Osteocyte (in vitro differentiated cells): ENCODE data around the gene GDF7. TPM values are rescaled to one million over a fixed set of nuclear protein-coding genes. Genes with fewer than 3 reads are reported as not detected.

Experiments used
- DNase-seq: peaks from one replicate; pipeline ENCODE4 v3.0.0; 2021; ENCODE audit warnings: mixed read lengths; ENCODE audit not compliant: unreplicated experiment; ENCODE audit errors: extremely low spot score
- H3K27ac Mint-ChIP-seq: one replicate; pipeline ENCODE4 v1.8.0; 2021; ENCODE audit warnings: mild to moderate bottlenecking, mixed read lengths; ENCODE audit not compliant: unreplicated experiment
- H3K27me3 Mint-ChIP-seq: one replicate; pipeline ENCODE4 v1.8.0; 2021; ENCODE audit warnings: mixed read lengths; ENCODE audit not compliant: unreplicated experiment
- H3K36me3 Mint-ChIP-seq: one replicate; pipeline ENCODE4 v1.8.0; 2021; ENCODE audit warnings: mixed read lengths; ENCODE audit not compliant: unreplicated experiment
- H3K4me1 Mint-ChIP-seq: one replicate; pipeline ENCODE4 v1.8.0; 2021; ENCODE audit warnings: mixed read lengths; ENCODE audit not compliant: unreplicated experiment
- H3K4me3 Mint-ChIP-seq: one replicate; pipeline ENCODE4 v1.8.0; 2021; ENCODE audit warnings: mild to moderate bottlenecking, moderate library complexity, mixed read lengths; ENCODE audit not compliant: unreplicated experiment
- H3K9me3 Mint-ChIP-seq: one replicate; pipeline ENCODE4 v1.8.0; 2021; ENCODE audit warnings: mixed read lengths; ENCODE audit not compliant: unreplicated experiment
- total RNA-seq: library from RNA; stranded (reverse); gene quantifications from 2 replicates; pipeline ENCODE4 v1.2.1, GENCODE V29; 2021
- TF ChIP-seq, protein P1 (sequence below): fragments of 200-600 bp; sonication (generic); IDR thresholded peaks from 2 replicates; pipeline ENCODE4 v1.5.0; 2021; ENCODE audit warnings: antibody characterized with exemption, mild to moderate bottlenecking, moderate library complexity

Gene GDF7
- total RNA-seq, 1 donor from 2014 or later: 10.1 TPM

DNA sequence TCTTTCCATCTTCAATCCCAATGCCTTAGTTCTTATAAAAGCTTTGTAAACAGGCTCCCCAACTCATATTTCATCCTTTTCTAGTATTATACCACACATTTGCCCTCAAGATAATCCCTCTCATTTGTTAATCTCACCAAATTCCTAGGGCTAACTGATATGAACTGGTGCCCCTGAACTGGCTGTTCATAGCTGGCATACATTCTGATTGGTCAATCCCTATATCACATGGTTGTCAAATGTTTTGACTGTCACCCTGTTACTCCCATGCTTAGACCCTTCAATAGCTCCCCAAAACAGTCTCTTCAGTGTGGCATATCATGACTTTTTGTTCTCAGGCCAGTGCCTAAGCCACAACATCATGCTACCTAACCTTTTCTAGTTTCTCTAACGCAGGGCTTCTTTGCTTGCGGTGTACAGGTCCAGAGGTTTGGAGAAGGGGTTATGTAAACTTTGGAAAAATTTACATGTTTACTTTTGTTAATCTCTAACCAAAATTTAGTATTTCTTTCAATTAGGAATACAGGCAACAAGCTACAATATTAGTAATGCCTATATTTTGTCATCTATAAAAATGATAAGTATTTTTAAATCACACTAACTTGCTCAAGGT lies 30.5 kb downstream of the GDF7 start:
- Mint-ChIP-seq H3K4me3 (no peak overlapping the region), H3K27ac (peak overlapping the region; percentile 93)
- DNase-seq: no peak

GRCh38 chr2:20698916-20699613 lies 32.1 kb downstream of the GDF7 start:
- H3K4me3 Mint-ChIP-seq: peak overlapping the region; percentile 60
- H3K4me1 Mint-ChIP-seq: peaks cover 53% of the 10 kb centered on the region
- peak overlapping the region; percentile 93 for H3K27ac Mint-ChIP-seq
- no peak for DNase-seq
- H3K9me3 Mint-ChIP-seq: no peaks in the 10 kb centered on the region
- H3K36me3 Mint-ChIP-seq: peaks cover 8% of the 10 kb centered on the region
- TF ChIP-seq, protein P1, sequence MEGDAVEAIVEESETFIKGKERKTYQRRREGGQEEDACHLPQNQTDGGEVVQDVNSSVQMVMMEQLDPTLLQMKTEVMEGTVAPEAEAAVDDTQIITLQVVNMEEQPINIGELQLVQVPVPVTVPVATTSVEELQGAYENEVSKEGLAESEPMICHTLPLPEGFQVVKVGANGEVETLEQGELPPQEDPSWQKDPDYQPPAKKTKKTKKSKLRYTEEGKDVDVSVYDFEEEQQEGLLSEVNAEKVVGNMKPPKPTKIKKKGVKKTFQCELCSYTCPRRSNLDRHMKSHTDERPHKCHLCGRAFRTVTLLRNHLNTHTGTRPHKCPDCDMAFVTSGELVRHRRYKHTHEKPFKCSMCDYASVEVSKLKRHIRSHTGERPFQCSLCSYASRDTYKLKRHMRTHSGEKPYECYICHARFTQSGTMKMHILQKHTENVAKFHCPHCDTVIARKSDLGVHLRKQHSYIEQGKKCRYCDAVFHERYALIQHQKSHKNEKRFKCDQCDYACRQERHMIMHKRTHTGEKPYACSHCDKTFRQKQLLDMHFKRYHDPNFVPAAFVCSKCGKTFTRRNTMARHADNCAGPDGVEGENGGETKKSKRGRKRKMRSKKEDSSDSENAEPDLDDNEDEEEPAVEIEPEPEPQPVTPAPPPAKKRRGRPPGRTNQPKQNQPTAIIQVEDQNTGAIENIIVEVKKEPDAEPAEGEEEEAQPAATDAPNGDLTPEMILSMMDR: no peak
- no peaks in the 10 kb centered on the region for H3K27me3 Mint-ChIP-seq

More for the DNA sequence above, 30.5 kb downstream of the GDF7 start:
- Mint-ChIP-seq H3K4me1 (peaks cover 42% of the 10 kb centered on the region), H3K27me3 (no peaks in the 10 kb centered on the region), H3K9me3 (no peaks in the 10 kb centered on the region), H3K36me3 (peaks cover 12% of the 10 kb centered on the region)
- TF ChIP-seq, protein P1: no peak

DNA sequence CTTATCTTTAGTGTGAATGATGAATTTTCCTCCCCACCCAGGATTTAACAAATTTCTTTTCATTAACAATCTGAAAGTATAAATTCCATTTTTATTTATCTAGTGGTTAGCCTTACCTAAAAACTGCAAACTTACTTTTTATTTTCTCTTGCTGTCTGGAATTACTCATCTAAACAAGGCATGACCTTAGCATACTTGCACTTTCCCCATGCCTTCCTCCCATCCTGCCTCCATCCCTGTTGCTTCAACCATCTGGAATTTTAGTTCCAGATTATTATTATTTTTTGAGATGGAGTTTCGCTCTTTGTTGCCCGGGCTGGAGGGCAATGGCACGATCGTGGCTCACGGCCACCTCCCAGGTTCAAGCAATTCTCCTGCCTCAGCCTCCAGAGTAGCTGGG lies 35.6 kb downstream of the GDF7 start:
- H3K9me3 Mint-ChIP-seq: no peaks in the 10 kb centered on the region
- peaks cover 53% of the 10 kb centered on the region for H3K4me1 Mint-ChIP-seq
- TF ChIP-seq, protein P1: no peak
- H3K27ac Mint-ChIP-seq: peak overlapping the region; percentile 72
- peaks cover 6% of the 10 kb centered on the region for H3K36me3 Mint-ChIP-seq
- H3K4me3 Mint-ChIP-seq: no peak overlapping the region
- DNase-seq: no peak
- H3K27me3 Mint-ChIP-seq: no peaks in the 10 kb centered on the region

DNA sequence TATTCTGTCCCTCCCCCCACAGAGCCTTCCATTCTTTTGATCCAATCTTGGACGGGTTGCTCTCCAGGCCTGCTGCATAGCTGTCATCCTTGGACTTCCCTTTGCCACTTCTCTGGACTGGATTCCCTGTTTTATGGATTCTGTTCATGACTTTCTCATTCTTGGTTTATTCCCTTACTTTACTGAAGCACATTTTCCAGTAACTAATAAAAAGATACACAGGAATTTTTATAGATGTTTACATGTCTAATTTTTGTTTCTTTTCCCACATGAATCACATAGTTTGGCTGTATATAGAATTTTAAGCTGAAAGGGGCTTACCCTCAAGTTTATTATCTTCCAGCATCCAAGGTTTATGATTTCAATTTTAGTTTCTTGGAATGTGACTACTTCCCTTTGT lies 37.9 kb downstream of the GDF7 start:
- TF ChIP-seq, protein P1: no peak
- Mint-ChIP-seq H3K4me1 (peaks cover 34% of the 10 kb centered on the region), H3K36me3 (peaks cover 12% of the 10 kb centered on the region), H3K9me3 (no peaks in the 10 kb centered on the region), H3K4me3 (no peak overlapping the region), H3K27ac (no peak overlapping the region), H3K27me3 (no peaks in the 10 kb centered on the region)
- no peak for DNase-seq

- Mint-ChIP-seq H3K4me3 (no peak overlapping the region), H3K4me1 (peaks cover 23% of the 10 kb centered on the region), H3K27me3 (no peaks in the 10 kb centered on the region), H3K36me3 (peaks cover 15% of the 10 kb centered on the region), H3K9me3 (no peaks in the 10 kb centered on the region), H3K27ac (no peak overlapping the region)
- no peak for DNase-seq
- TF ChIP-seq, protein P1: no peak
Observed at GRCh38 chr2:20706217-20706616, 39.3 kb downstream of the GDF7 start.
